ENCODE measurements around the gene SERPINB1.

SERPINB1 gene

DNA sequence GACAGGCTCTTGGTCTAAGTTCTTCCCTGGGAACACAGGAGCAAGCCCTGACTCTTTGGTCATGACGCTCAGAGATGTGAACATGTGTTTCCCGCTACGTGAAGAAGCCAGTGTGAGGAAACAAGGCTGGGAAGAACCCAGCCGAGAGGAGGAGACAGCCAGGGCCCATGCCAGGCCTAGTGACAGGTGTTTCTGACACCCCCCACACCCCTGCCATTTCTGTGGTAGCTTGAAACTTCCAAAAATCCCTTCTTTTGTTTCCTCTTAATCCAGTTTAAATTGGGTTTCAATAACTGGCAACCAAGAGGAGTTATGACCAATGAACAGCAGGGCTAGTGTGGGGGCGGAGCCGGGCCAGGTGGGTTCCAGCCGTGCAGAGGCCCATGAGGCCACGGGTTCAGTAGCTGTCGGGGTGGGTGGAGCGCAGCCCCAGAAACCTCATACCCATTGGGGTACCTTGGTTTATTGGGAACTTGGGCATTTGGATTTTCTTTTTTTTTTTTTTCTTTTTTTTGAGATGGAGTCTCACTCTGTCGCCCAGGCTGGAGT is 43.0 kb downstream of the SERPINB1 start:
- Histone ChIP-seq H3K4me1 (ENCODE audit: control insufficient read depth in 1 of 2, insufficient read depth in 2 of 2, low read length in 2 of 2) (peaks cover 0 to 5% of the 10 kb centered on the region in 2 donors), H3K27ac (ENCODE audit: low read length) (no peak overlapping the region)

DNA sequence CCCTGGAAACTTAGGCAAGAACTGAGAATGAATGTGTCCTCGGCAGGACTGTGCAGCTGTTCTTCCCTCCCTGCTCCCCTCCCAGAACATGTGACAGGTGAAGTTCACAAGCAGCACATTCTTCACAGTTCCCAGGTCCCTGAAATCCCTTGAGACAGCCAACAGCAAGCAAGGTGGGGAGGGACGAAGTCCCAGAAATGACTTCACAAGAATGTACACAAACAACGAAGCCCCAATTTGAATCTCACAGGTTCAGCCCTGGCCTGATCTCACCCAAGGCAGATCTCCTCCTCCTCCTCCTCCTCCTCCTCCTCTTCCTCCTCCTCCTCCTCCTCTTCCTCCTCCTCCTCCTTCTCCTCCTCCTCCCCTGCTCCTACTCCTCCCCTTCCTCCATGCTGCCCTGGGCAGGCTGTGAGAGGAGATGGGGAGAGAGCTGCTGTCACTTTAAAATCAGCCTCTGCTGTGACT is 44.1 kb downstream of the SERPINB1 start:
- Histone ChIP-seq H3K4me3 (ENCODE audit: low read depth in 1 of 2, low read length in 2 of 2) (no peak overlapping the region), H3K36me3 (ENCODE audit: control insufficient read depth in 1 of 2, insufficient read depth in 2 of 2, low read length in 2 of 2) (no peaks in the 10 kb centered on the region), H3K27me3 (ENCODE audit: low read depth, low read length) (no peaks in the 10 kb centered on the region), H3K4me1 (ENCODE audit: control insufficient read depth in 1 of 2, insufficient read depth in 2 of 2, low read length in 2 of 2) (peaks cover 0 to 5% of the 10 kb centered on the region in 2 donors), H3K9me3 (ENCODE audit: control insufficient read depth in 1 of 2, low read length in 2 of 2) (no peaks in the 10 kb centered on the region), H3K27ac (ENCODE audit: low read length) (no peak overlapping the region)

More for the DNA sequence above, 43.0 kb downstream of the SERPINB1 start:
- Histone ChIP-seq H3K27me3 (ENCODE audit: low read depth, low read length) (no peaks in the 10 kb centered on the region), H3K36me3 (ENCODE audit: control insufficient read depth in 1 of 2, insufficient read depth in 2 of 2, low read length in 2 of 2) (no peaks in the 10 kb centered on the region), H3K9me3 (ENCODE audit: control insufficient read depth in 1 of 2, low read length in 2 of 2) (no peaks in the 10 kb centered on the region), H3K4me3 (ENCODE audit: low read depth in 1 of 2, low read length in 2 of 2) (no peak overlapping the region)

DNA sequence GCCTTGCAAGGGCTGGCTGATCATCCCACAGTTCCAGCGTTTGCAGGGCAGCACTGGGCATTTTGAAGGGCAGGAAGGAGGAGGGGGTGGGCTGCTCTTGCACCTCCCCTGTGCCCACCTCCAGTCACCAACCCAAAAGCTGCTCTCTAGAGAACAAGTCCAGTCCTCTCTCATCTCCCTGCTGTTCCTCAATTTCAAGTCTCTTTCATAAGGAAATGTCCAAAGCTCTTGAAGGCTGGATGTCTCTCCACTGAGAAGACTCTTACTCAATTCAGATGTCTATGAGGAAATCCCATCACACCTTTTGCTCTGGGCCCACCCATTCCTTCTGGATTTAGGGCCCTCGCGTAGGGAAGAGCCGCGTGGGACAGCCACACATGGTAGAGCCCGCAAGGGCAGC is 44.8 kb downstream of the SERPINB1 start:
- H3K36me3 ChIP-seq (ENCODE audit: control insufficient read depth in 1 of 2, insufficient read depth in 2 of 2, low read length in 2 of 2), result no peaks in the 10 kb centered on the region
- H3K4me3 ChIP-seq (ENCODE audit: low read depth in 1 of 2, low read length in 2 of 2), result no peak overlapping the region
- H3K4me1 ChIP-seq (ENCODE audit: control insufficient read depth in 1 of 2, insufficient read depth in 2 of 2, low read length in 2 of 2), result peaks cover 0 to 5% of the 10 kb centered on the region in 2 donors
- H3K27me3 ChIP-seq (ENCODE audit: low read depth, low read length), result no peaks in the 10 kb centered on the region
- no peak overlapping the region for H3K27ac ChIP-seq (ENCODE audit: low read length)
- H3K9me3 ChIP-seq (ENCODE audit: control insufficient read depth in 1 of 2, low read length in 2 of 2), result no peaks in the 10 kb centered on the region

DNA sequence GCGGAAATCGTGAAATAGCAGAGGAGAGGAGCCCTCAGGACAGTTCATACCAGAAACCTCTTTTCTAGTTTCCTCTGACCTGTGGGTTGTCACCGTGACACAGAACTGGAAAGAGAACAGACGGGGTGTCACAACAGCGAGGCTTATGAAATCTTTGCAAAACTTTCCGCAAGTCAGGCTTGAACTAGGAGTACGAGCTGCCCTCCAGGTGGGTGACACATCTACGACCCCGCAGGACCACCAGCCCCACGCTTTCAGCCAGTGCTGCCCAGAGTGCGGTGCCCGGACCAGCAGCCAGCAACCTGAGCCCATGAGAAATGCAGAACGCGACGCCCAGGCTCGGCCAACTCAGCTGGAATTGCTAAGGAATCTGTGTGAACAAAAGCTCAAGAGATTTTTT is 45.7 kb downstream of the SERPINB1 start:
- Histone ChIP-seq H3K4me3 (ENCODE audit: low read depth in 1 of 2, low read length in 2 of 2) (no peak overlapping the region), H3K27ac (ENCODE audit: low read length) (no peak overlapping the region), H3K9me3 (ENCODE audit: control insufficient read depth in 1 of 2, low read length in 2 of 2) (no peaks in the 10 kb centered on the region), H3K4me1 (ENCODE audit: control insufficient read depth in 1 of 2, insufficient read depth in 2 of 2, low read length in 2 of 2) (peaks cover 0 to 9% of the 10 kb centered on the region in 2 donors), H3K27me3 (ENCODE audit: low read depth, low read length) (no peaks in the 10 kb centered on the region), H3K36me3 (ENCODE audit: control insufficient read depth in 1 of 2, insufficient read depth in 2 of 2, low read length in 2 of 2) (no peaks in the 10 kb centered on the region)

DNA sequence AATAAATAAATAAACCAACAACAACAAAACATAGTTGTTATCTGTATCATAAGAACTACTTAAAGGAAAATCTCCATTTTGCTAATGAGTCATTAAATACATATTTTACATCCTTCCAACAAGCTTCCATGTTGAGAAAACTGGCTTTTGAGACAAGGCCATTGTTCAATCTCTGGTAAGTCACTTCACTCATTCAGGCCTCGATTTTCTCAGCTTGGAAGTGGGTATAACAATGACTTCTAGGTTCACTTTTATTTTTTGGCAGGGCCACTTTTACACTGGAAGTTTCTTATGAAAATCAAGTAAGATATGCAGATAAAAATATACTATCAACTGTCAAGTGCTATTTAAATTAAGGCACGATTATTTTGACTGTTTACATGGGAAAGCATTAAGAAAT is 46.5 kb downstream of the SERPINB1 start:
- Histone ChIP-seq H3K9me3 (ENCODE audit: control insufficient read depth in 1 of 2, low read length in 2 of 2) (no peaks in the 10 kb centered on the region), H3K27me3 (ENCODE audit: low read depth, low read length) (no peaks in the 10 kb centered on the region), H3K4me1 (ENCODE audit: control insufficient read depth in 1 of 2, insufficient read depth in 2 of 2, low read length in 2 of 2) (peaks cover 0 to 17% of the 10 kb centered on the region in 2 donors), H3K4me3 (ENCODE audit: low read depth in 1 of 2, low read length in 2 of 2) (no peak overlapping the region), H3K27ac (ENCODE audit: low read length) (no peak overlapping the region), H3K36me3 (ENCODE audit: control insufficient read depth in 1 of 2, insufficient read depth in 2 of 2, low read length in 2 of 2) (no peaks in the 10 kb centered on the region)

DNA sequence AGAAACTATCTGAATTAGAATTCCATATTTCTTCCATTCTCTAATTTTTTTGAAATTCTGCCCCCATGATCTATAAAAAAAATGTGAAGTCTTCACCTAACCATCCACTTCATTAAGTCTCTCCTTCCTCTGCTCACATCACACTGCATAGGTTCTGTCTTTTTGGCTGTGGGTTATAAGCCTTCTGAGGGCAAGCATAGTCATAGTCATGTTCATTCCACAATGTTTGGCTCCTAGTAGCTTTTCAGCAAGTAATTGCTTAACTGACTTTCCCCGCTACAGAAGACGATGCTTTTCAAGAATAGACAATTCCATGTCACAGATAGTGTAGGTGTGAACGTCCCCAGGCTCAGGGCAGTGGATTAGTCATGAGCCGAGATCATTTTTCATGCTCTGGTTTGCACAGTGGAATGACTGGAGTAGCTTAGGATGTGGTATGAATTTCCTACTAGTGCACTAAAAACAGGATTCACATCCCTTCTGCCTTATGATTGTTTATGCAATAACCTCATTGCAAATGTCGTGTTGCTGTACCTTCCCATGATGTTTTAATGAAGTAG is 47.4 kb downstream of the SERPINB1 start:
- no peaks in the 10 kb centered on the region for H3K36me3 ChIP-seq (ENCODE audit: control insufficient read depth in 1 of 2, insufficient read depth in 2 of 2, low read length in 2 of 2)
- peaks cover 0 to 18% of the 10 kb centered on the region in 2 donors for H3K4me1 ChIP-seq (ENCODE audit: control insufficient read depth in 1 of 2, insufficient read depth in 2 of 2, low read length in 2 of 2)
- H3K27me3 ChIP-seq (ENCODE audit: low read depth, low read length), result no peaks in the 10 kb centered on the region
- H3K27ac ChIP-seq (ENCODE audit: low read length), result no peak overlapping the region
- no peaks in the 10 kb centered on the region for H3K9me3 ChIP-seq (ENCODE audit: control insufficient read depth in 1 of 2, low read length in 2 of 2)
- H3K4me3 ChIP-seq (ENCODE audit: low read depth in 1 of 2, low read length in 2 of 2), result no peak overlapping the region

DNA sequence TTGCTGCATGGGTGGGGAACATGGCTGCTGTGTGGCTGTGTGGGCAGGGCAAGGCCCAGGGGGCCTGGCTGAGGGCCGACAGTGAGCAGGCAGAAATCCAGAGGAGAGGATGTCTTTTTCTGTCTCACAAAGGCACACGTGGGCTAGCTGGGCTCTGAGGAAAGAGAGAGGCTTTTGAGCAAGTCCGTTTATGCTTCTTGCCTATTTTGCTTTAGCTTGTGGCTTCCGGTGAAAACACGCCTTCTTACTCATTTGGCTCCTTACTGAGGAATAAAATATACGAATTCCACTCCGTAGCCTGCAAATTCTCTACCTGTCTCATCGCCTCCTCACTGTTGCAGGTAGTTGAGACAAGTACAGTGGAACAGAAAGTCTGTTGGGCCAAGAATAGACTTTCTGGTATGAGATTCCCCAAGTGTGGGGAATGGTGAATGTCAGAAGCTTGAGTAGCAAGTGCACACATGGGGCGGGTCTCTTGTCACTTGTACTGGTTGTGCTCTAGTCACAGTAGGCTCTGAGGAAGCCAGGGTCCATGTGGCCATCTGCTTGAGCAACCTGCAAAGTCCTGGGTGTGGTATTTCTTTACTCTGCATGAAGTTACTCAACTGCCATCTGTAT is 48.0 kb downstream of the SERPINB1 start:
- no peak overlapping the region for H3K4me3 ChIP-seq (ENCODE audit: low read depth in 1 of 2, low read length in 2 of 2)
- peaks cover 0 to 18% of the 10 kb centered on the region in 2 donors for H3K4me1 ChIP-seq (ENCODE audit: control insufficient read depth in 1 of 2, insufficient read depth in 2 of 2, low read length in 2 of 2)
- no peaks in the 10 kb centered on the region for H3K36me3 ChIP-seq (ENCODE audit: control insufficient read depth in 1 of 2, insufficient read depth in 2 of 2, low read length in 2 of 2)
- no peaks in the 10 kb centered on the region for H3K27me3 ChIP-seq (ENCODE audit: low read depth, low read length)
- H3K27ac ChIP-seq (ENCODE audit: low read length), result peak overlapping the region; percentile 12
- H3K9me3 ChIP-seq (ENCODE audit: control insufficient read depth in 1 of 2, low read length in 2 of 2), result no peaks in the 10 kb centered on the region

DNA sequence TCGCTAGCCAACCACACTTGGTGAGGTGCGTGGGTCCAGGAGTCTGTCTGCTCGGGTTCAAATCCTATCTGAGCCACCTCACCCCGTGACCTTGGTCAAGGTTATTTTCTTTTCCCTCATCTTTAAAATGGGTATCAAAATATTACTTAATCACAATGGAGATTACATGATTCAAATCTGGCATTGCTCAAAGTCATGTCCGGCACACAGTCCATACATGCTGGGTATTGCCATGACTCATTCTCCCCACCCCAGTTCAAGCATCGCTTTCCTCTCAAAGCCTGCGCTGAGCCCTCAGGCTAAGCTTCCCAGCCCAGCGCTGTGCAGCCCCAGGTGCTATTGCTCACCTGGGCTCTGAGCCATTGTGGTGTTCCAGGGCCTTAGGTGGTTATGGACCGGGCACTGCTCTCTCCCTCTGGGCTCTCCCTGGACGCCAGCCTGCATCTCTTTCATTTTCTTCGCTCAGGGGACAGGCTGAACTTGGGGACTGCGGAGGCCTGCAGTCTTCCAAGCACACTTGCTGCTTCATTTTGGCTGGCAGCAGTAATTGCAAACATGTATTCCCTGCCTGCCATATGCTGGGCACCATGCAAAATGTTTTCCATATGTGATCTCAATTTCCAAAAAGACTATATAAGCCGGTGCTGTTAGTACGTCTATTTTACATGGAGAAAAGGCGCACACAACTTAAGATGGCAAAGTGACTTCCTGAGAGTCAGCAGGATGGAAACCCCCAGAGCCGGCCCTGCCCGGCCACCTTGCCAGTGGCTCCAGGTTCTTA is 49.1 kb downstream of the SERPINB1 start:
- Histone ChIP-seq H3K27ac (ENCODE audit: low read length) (no peak overlapping the region), H3K4me3 (ENCODE audit: low read depth in 1 of 2, low read length in 2 of 2) (no peak overlapping the region), H3K36me3 (ENCODE audit: control insufficient read depth in 1 of 2, insufficient read depth in 2 of 2, low read length in 2 of 2) (peaks cover 0 to 5% of the 10 kb centered on the region in 2 donors), H3K27me3 (ENCODE audit: low read depth, low read length) (no peaks in the 10 kb centered on the region), H3K4me1 (ENCODE audit: control insufficient read depth in 1 of 2, insufficient read depth in 2 of 2, low read length in 2 of 2) (peaks cover 0 to 17% of the 10 kb centered on the region in 2 donors), H3K9me3 (ENCODE audit: control insufficient read depth in 1 of 2, low read length in 2 of 2) (no peaks in the 10 kb centered on the region)

DNA sequence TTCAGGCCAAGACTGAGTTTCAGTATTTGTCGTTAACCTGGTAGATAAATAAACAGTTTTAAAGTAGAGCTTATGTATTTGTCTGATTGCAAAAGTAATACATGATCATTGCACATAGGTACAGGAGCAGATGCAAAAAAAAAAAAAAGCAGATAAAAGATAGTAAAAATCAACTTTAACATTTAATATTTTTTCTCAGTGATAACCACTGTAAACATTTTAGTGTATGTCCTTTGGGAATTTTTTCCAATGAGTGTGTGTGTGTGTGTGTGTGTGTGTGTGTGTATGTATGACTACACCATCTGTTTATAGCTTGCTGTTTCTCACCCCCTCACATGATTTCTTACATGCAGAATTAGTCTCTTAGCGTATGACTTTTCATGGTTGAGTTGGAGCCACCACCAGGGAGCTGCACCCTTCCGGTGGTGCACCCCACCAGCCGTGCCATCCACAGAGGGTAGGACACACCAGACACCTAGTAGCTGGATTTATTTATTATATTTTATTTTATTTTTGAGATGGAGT is 50.2 kb downstream of the SERPINB1 start:
- Histone ChIP-seq H3K27me3 (ENCODE audit: low read depth, low read length) (no peaks in the 10 kb centered on the region), H3K4me3 (ENCODE audit: low read depth in 1 of 2, low read length in 2 of 2) (no peak overlapping the region), H3K9me3 (ENCODE audit: control insufficient read depth in 1 of 2, low read length in 2 of 2) (no peaks in the 10 kb centered on the region), H3K27ac (ENCODE audit: low read length) (no peak overlapping the region), H3K36me3 (ENCODE audit: control insufficient read depth in 1 of 2, insufficient read depth in 2 of 2, low read length in 2 of 2) (peaks cover 0 to 6% of the 10 kb centered on the region in 2 donors), H3K4me1 (ENCODE audit: control insufficient read depth in 1 of 2, insufficient read depth in 2 of 2, low read length in 2 of 2) (peaks cover 0 to 12% of the 10 kb centered on the region in 2 donors)

DNA sequence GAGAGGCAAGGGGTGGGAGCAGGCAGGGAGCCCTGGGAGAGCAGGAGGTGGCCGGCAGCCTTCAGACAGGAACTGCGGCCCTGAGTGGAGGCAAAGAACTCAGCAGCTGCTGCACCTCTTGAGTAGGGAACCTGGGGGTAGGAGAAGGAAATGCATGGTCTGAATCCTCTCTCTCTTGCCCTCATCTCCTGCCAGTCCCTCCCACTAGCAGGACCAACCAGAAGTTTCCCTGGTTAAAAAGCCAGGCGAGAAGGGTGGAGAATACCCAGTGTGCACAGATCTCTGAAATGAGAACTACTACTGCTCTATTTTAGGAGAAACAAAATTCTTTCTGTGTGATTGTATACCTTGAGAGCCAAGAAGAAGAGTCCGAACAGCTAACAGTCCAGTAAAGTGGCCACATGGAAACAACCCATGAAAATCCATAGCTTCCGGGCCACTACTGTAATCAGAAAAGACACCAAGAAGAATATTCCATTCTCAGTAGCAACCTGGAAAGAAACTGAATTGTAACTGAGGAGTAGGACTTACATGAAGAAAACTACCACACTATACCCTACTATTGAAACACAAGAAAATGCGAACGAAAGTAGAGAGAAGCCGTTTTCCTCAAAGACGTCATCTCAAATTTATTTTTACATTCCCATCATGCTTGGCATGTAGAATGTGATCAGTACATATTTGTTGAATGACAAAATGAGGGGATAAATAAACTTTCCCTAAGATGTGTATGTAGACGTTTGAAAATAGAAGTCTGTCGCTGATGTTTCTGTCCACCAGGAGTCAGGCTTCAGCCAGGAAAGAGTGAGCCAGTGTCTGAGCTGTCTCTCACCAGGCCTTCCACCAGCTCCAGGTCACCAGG is 50.8 kb downstream of the SERPINB1 start:
- Histone ChIP-seq H3K27me3 (ENCODE audit: low read depth, low read length) (no peaks in the 10 kb centered on the region), H3K36me3 (ENCODE audit: control insufficient read depth in 1 of 2, insufficient read depth in 2 of 2, low read length in 2 of 2) (peaks cover 0 to 13% of the 10 kb centered on the region in 2 donors), H3K4me1 (ENCODE audit: control insufficient read depth in 1 of 2, insufficient read depth in 2 of 2, low read length in 2 of 2) (peaks cover 0 to 12% of the 10 kb centered on the region in 2 donors), H3K4me3 (ENCODE audit: low read depth in 1 of 2, low read length in 2 of 2) (peak overlapping the region in 1 of 2 donors; percentile 9), H3K27ac (ENCODE audit: low read length) (peak overlapping the region; percentile 58), H3K9me3 (ENCODE audit: control insufficient read depth in 1 of 2, low read length in 2 of 2) (no peaks in the 10 kb centered on the region)

Measured in muscle layer of duodenum (tissue), 2 donors.